ENCODE measurements around the gene DGCR8.

Gene DGCR8

DNA sequence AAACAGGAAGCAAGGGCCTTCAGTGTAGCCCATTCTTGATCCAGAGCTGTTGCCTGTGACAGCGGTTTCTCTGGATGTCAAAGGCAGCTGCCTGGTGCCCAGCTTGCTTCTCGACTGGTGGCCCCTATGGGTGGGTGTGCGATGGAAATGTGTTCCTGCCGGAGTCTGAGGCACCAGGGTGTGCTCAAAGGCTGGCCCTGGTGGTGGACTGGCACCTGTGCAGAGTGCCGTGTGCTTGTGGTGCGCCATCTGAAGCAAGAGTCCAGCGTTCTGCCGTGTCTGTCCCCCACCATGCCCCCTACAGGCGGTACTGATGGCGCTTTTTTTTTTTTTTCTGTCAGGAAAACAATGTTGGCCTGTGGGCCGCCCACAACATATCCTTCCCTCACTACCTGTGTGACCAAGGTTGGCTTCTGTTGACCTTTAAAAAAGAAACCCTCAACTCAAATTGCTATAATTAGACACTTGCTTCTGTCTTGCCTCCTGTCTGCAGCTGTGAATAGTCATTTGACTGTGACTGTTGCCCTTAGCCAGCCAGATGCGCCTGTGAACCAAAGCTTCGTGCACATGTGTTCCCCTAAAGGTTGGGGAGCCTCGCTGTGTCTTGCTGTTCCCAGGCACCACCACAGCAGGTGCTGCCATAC is 31.1 kb downstream of the DGCR8 start:
- peak in 1 of 5 donors; percentile 40 for DNase-seq

- DNase-seq = no peak
These were observed 31.9 kb downstream of the DGCR8 start for GRCh38 chr22:20111689-20112622.

GRCh38 chr22:20112623-20113511 is 32.8 kb downstream of the DGCR8 start:
- no peak for DNase-seq

- no peak for DNase-seq
These were observed 33.7 kb downstream of the DGCR8 start for GRCh38 chr22:20113551-20114310.

GRCh38 chr22:20114506-20115475 is 34.8 kb downstream of the DGCR8 start:
- DNase-seq = no peak

- no peak for DNase-seq
These were observed 35.8 kb downstream of the DGCR8 start, which contains the start of gene RANBP1 for GRCh38 chr22:20115691-20116375. RANBP1 (plus strand) TSS chr22:20116104; CDS start chr22:20116185, 81 bp downstream.

GRCh38 chr22:20116376-20116950 is 36.4 kb downstream of the DGCR8 start:
- DNase-seq = no peak

DNA sequence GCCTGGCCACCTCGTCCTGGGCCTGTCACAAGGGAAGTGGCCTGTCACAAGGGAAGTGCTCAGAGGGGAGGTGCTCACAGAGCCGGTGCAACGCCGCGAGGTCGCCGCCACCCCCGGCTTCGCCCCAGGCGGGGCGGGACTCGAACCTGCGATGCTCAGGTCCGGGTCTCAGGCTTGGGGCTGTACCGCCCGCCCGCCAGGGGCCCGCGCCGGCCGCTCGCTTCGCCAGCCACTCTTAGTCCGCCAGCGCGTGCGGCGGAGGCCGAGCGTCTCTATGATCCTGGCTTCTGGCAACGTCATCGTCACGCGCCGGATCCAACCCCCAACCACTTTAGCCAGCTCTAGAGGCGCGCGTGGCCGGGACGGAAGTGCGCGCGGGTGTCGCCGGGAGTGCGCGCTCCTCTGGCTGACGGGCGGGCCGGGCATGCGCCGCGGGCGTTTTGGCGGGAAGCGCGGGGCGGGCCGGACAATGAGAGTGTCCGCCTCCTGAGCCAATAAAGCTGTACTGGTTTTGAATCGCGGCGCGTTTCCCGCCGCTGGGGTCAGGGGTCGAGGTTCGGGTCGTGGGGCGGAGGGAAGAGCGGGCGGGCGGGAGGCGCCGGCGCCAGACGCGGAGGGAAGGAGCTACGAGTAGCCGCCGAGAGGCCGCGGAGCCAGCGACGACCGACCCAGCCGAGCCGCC is 37.1 kb downstream of the DGCR8 start, which contains the start of gene TRMT2A:
Gene TRMT2A, minus strand, starts transcription at position 276 of the 682 bp plus-strand sequence. CDS start 320 bp downstream, outside the sequence.
- DNase-seq = peak; percentile 93 to 98 (median 95)

- DNase-seq = peak in 4 of 5 donors; percentile 32 to 52 (median 40)
These were observed 37.7 kb downstream of the DGCR8 start for GRCh38 chr22:20117633-20118299.

DNA sequence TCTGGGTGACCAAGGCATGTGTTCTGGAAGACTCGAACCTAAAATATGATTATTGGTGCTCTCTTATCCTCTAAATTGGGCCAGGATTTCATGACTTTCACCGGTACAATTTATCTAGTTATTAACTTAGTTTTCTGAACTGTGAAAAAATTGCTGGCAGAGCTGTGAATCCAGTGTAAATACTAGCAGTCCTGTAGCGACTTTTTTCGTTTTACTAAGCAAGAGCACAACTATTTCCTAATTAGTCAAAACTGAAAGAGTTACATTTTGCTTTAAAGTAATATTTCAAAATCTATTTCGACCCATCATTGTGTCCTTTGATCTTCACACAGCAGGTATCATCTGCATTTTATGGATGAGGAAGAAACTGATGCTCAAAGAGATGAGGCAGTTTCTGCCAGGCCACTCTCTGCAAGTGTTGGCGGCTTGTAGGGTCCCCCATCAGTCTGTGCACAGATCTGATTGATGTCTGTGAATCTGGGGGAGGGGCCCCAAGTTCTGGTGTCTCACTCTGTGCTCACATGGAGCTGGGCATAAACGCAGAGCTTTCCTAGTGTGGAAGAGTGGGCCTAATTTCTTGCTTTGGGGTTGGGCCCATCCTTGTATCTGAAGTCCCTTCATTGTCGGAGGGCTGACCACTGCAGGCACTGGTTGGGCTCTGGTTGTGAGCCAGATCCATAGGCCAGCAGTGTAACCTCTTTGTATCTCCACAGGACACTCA is 38.4 kb downstream of the DGCR8 start:
- DNase-seq = no peak

DNA sequence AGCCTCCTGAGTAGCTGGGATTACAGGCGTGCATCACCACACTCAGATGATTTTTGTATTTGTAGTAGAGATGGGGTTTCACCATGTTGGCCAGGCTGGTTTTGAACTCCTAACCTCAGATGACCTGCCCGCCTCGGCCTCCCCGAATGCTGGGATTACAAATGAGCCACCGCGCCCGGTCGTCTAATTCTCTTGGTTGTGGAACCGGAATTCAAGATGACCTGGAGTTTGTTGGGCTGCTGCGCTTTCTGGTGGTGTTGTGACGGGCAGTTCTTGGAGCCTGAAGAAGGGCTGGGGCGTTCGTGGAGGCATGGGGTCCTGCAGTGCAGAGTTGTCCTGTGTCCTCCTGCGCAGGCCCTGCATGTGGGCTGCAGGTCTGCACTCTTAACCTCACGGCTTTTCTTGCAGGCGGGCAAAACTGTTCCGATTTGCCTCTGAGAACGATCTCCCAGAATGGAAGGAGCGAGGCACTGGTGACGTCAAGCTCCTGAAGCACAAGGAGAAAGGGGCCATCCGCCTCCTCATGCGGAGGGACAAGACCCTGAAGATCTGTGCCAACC is 41.9 kb downstream of the DGCR8 start:
- DNase-seq = no peak

- DNase-seq = no peak
These were observed 43.5 kb downstream of the DGCR8 start for GRCh38 chr22:20123366-20124082.

- DNase-seq = no peak
These were observed 44.2 kb downstream of the DGCR8 start for GRCh38 chr22:20124083-20124787.

DNA sequence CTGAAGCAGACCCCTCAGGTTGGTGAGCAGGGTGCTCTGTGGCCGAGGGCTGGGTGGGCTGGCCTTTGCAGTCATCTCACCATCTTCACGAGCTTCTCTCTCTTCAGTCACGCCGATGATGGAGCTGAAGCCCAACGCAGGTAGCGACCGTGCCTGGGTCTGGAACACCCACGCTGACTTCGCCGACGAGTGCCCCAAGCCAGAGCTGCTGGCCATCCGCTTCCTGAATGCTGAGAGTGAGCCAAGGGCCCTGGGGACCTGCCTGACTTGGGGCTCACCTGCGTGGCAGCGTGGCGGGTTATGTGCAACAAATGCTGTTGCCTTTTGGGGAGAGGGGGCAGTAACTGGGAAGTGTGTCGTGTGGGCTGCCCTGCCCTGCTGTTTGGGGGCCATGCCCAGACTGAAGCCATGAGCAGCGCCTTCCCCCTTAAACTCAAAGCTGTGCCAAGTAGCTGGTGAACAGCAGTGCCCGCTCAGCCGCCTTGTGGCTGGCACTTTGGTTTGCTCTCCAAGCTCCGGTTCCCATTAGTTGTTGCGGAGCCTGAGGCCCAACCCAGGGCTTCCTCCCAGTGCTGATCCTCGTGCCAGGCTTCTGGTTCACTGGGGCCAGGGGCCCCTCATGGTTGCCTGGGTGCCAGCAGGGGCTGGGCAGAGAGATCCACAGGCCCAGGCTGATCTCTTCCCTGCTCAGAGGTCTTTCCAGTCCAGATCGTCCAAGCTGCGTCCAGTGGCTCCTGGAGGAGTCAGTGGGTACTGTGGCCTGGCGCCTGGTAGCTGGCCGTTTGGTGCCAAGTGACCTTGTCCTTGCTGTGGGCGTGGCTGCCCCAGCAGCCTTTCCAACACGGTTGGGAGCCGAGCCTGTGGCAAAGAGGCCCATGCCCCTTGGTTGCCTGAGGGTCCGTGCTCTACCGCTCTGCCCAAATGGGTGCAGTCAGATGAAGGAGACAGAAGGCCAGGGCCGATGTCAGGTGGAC is 45.4 kb downstream of the DGCR8 start:
- DNase-seq = no peak

All from T-helper 1 cell (primary cell).